Measurements from ENCODE around the gene RPP40.

- no peak for TF ChIP-seq EP300 (IDR thresholded peaks at IDR 0.05; ENCODE audit: borderline replicate concordance)
- TF ChIP-seq, protein P1, sequence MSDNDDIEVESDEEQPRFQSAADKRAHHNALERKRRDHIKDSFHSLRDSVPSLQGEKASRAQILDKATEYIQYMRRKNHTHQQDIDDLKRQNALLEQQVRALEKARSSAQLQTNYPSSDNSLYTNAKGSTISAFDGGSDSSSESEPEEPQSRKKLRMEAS (IDR thresholded peaks at IDR 0.05), result no peak
- TF ChIP-seq REST (IDR thresholded peaks at IDR 0.05; ENCODE audit: low read depth), result no peak
- TF ChIP-seq ZBTB7A (IDR thresholded peaks at IDR 0.05; ENCODE audit: low read depth), result no peak
- no peak for TF ChIP-seq USF1 (IDR thresholded peaks at IDR 0.05)
- no peak for TF ChIP-seq YY1 (IDR thresholded peaks at IDR 0.05; ENCODE audit: low read depth)
- TF ChIP-seq CEBPB (IDR thresholded peaks at IDR 0.05), result no peak
These were observed 16.4 kb downstream of the RPP40 start for GRCh38 chr6:4987432-4987831.

Measured in Ishikawa (cell line).